ENCODE data around the gene PRCD.
"Not testable (repeated sequence)": the region's sequence is repeated elsewhere in the genome, so short reads cannot be mapped to it uniquely, and the experiment has no call there.

The PRCD gene

DNA sequence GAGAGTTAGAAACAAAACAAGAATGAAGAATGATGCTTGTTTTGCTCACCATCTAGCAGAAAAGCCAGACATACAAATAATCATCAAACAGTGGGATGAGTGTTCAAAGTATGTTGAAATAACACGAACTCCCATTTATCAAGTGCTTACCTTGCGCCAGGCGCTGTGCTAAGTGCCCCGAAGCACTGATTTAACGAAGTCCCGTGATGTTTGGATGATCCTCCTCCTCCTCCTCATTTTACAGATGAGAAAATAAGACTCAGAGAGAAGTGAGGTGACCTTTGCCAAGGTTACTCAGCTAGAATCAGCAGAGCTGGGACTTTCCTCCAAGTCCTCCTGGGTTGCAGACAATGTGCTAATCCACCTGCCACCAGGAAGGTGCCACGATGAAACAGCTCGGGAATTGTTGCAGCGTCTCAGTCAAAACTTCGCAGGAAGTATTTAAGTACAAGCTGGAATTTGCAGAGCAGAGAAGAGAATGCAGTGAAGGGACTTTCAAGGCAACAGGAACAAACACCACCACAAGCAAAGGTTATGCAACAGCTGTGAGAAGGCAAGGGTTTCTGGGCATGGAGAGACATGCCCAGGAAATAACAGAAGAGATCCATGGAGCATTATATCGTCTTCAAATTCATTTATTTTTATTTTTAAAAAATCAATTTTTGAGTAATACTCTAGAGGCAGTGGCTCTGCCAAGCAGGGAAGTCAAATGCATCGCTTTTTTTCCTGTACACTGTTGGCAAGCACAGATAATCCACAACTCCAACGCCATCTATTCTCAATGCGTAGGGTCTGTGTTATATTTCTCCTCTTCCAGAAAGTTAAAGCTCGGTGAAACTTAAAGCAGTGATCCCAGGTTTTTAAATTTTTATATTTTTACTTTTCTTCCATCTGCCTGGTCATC, 11.1 kb downstream of the PRCD start:
- DNase-seq (ENCODE audit: insufficient read length, low spot score) (no peak), FAIRE-seq (no peak)

- FAIRE-seq, result no peak
- DNase-seq (ENCODE audit: insufficient read length, low spot score), result no peak
These were observed 11.8 kb downstream of the PRCD start for GRCh38 chr17:76551685-76552084.

DNA sequence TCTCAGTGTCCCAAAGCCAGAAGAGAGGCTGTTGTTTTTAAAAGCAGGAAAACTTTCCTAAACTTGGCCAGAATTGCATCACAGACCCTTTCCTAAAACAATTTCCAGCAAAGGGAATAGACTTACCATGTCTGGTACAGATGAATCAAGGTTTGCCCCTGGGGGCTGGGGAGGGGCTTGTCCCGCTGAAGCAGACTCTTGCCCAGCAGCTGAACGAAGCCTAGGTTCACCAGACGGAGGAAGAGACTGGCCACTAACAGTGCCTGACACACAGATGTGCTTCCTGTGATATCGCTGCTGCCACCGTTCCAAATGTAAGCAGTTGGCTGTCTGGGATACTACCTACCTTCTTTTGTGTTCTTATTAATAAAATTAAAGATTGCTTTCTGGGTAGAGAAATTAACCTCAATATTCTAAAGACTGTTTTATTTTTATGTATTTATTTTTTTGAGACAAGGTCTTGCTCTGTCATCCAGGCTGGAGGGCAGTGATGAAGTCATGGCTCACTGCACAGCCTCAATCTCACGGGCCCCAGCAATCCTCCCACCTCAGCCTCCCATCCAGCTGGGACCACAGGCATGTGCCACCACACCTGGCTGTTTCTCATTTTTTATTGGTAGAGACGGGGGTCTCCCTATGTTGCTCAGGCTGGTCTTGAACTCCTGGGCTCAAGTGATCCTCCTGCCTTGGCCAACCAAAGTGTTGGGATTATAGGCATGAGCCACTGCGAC, 13.5 kb downstream of the PRCD start:
- no peak for DNase-seq (ENCODE audit: insufficient read length, low spot score)
- no peak for FAIRE-seq

DNA sequence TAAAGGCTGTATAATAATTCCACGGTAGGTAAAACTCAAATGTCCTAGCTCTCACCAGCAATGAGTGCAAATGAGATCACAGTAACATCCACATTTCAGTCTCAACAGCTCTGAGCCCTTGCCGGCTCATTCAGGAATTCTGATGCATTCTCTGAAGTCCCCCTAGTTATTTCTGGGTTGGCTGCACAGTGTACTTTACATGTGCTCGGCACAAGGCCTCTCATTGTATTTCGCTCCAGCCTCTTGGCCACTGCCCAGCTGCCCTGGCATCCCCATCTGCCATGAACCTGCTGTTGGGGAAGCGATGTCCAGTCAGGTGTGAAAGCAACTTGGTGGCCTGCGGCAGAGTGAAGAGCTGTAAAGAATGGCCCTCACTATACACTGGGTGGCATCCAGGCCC, 14.3 kb downstream of the PRCD start:
- no peak for FAIRE-seq
- DNase-seq (ENCODE audit: insufficient read length, low spot score), result no peak

GRCh38 chr17:76556765-76557367, 17.0 kb downstream of the PRCD start:
- DNase-seq (ENCODE audit: insufficient read length, low spot score) (no peak), FAIRE-seq (no peak)

DNA sequence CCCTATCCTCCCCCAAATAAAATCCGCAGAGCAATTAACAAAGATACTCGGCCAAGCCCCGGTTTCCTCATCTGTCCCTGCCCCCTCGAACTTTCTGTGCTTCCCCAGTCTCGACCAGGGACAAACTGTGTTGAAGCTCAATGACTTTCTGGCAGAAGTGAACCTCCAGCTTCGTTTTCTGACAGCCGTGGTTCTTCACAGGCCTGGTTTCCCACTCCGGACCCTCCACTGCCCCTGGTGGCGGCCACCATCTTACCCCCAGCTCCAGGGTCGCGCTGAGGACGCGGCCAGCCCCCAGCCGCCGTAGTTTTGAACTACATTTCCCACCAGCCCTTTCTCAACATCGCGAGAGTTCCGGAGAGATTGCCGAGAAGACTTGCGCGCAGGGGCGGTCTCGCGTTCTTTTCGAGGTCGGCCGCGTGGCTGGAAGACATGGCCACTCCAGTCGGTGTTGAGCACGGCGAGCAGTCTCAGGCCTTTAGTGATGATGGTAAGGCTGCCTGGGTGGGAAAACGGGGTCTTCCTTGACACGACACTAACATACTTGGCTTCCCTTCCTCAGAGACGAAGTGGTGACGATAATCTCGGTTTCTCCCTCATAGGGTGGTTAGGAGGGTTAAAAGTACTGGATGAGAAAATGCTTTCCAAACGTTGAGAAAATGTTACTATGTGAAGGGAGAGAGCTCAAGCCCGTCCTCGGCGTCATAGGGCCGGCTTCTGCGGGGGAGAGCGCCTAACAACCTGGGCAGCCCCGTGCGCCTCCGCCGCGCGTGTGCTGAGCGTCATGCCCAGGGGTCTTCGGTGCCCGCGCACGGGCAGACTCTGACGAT, 17.7 kb downstream of the PRCD start:
- peak; percentile 26 for FAIRE-seq
- DNase-seq (ENCODE audit: insufficient read length, low spot score), result peak; percentile 92

- FAIRE-seq, result no peak
- no peak for DNase-seq (ENCODE audit: insufficient read length, low spot score)
These were observed 18.6 kb downstream of the PRCD start for GRCh38 chr17:76558198-76559095.

DNA sequence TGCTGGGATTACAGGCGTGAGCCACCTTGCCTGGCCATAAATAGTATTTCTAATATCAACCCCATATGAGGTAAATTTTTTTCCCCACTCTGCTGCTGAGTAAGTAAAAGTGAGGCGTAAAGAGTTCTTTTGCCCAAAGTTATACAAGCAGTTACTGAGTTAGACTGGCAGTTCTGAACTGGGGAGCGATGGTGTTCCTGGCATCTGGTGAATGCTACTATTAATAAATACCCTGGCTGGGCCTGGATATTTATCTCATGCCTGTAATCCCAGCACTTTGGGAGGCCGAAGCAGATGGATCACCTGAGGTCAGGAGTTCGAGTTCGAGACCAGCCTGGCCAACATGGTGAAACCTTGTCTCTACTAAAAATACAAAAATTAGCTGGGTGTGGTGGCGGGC, 19.6 kb downstream of the PRCD start:
- FAIRE-seq; DNase-seq (ENCODE audit: insufficient read length, low spot score): not testable (repeated sequence)

- DNase-seq (ENCODE audit: insufficient read length, low spot score), result no peak
- FAIRE-seq, result no peak
These were observed 20.4 kb downstream of the PRCD start for GRCh38 chr17:76560036-76560876.

DNA sequence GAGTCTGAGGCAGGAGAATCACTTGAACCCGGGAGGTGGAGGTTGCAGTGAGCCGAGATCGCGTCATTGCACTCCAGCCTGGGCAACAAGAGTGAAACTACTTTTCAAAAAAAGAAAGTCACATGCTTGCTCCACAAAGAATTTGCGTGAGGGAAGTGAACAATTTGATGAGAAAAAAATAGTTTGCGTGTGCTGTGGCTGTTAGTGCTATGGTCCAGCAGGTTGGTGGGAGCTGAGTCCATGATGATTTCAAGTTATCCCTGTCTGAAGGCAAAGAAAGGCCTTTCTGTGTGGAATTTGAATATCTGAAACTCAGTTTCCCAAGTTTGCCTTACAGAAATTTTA, 21.0 kb downstream of the PRCD start:
- no peak for FAIRE-seq
- no peak for DNase-seq (ENCODE audit: insufficient read length, low spot score)

- no peak for DNase-seq (ENCODE audit: insufficient read length, low spot score)
- no peak for FAIRE-seq
These were observed 21.5 kb downstream of the PRCD start for GRCh38 chr17:76561332-76561731.

DNA sequence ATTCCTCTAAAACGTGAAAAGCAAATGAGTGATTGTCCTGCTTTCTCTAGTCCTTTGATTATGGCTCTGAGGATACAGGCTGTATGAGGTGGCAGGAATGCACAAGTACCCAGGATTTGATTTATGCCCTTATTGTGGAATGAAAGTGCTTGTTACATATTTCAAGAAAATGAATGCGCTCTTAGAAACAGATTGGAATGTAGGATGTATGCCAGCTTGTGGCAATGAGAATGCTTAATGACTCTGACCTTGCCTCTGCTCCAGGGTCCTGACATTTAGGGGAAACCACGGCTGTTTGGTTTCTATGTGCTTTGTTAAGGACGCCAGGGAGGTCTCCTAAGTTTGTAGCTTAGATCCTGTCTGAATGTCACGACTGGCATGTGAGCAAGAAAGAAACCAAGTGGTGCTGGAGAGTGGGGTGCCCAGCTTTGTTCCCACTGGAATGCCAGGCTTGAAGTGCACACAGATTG, 22.0 kb downstream of the PRCD start:
- no peak for FAIRE-seq
- peak; percentile 62 for DNase-seq (ENCODE audit: insufficient read length, low spot score)

- FAIRE-seq (no peak), DNase-seq (ENCODE audit: insufficient read length, low spot score) (no peak)
These were observed 22.9 kb downstream of the PRCD start for GRCh38 chr17:76562734-76563148.

- DNase-seq (ENCODE audit: insufficient read length, low spot score); FAIRE-seq: not testable (repeated sequence)
These were observed 23.5 kb downstream of the PRCD start for GRCh38 chr17:76563359-76563758.

DNA sequence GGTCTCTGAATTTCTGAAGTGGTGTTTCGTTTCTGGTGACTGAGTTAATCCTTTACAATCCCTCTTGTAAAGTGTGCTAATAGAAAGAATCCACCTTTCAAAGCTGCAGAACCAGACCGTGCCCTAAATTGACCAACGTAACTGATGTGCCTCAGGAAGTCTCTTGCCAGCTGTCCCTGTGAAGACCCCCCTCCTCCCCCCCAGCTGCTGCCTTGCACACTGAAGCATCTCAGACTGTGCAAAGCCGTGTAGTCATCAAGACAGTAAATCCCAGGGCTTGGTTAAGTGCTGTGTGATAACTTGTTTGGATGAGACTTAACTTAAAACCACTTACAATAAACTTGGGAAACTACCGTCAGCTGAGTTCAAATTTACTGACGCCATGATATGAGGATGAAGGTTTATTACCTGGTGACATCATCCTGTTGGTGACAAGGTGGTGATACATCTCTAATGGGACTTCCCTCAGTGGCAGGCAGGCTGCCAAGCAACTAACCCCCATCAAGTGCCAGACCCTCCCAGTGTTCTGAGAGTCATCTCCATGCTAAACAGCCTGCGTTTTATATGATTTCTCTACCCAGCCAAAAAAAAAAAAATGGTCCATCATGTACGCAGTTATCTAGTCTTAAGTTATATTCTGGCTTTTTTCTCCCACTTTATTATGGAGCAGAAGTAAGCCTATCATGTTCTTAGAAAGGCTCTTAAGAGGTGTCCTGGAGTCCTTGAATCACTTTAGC, 25.3 kb downstream of the PRCD start:
- FAIRE-seq, result not testable (repeated sequence)

GRCh38 chr17:76565728-76566612, 26.1 kb downstream of the PRCD start:
- FAIRE-seq (no peak), DNase-seq (ENCODE audit: insufficient read length, low spot score) (no peak)

More for the DNA sequence above, 25.3 kb downstream of the PRCD start:
- DNase-seq (ENCODE audit: insufficient read length, low spot score), result not testable (repeated sequence)

DNA sequence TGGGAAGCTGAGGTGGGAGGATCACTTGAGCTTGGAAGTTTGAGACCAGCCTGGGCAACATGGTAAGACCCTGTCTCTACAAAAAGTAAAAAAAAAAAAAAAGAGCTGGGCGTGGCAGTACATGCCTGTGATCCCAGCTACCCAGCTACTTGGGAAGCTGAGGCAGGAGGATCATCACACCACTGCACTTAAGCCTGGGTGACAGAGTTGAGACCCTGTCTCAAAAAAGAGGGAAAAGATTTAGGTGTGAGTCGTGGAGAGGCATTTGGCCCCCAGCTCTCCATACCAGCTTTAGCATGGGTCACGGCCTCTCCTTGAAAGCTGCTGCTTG, 26.7 kb downstream of the PRCD start:
- FAIRE-seq (no peak), DNase-seq (ENCODE audit: insufficient read length, low spot score) (no peak)
